Activated T-helper 17 cell treated with anti-CD3 and anti-CD28 coated beads, Interleukin-2, amount 50 U/mL, for 72 hours (primary cell): Measurements from ENCODE around the gene HTR2C. TPM values are rescaled to one million over a fixed set of nuclear protein-coding genes. Genes with fewer than 3 reads are reported as not detected.
"Not testable (repeated sequence)": the region's sequence is repeated elsewhere in the genome, so short reads cannot be mapped to it uniquely, and the experiment has no call there.

Experiments used
- ATAC-seq: fragments of 150-1000 bp; cut with Tn5 transposase; replicated peaks from 2 replicates; pipeline ENCODE4 v1.10.0; 2021; ENCODE audit warnings: mild to moderate bottlenecking, moderate library complexity
- H3K27ac Mint-ChIP-seq: one replicate; pipeline ENCODE4 v1.8.0; 2022; ENCODE audit warnings: mixed read lengths
- H3K27me3 Mint-ChIP-seq: one replicate; pipeline ENCODE4 v1.8.0; 2022; ENCODE audit warnings: mixed read lengths
- H3K36me3 Mint-ChIP-seq: one replicate; pipeline ENCODE4 v1.8.0; 2022; ENCODE audit warnings: low read depth, mild to moderate bottlenecking, mixed read lengths
- H3K4me1 Mint-ChIP-seq: one replicate; pipeline ENCODE4 v1.8.0; 2022; ENCODE audit warnings: mixed read lengths
- H3K4me3 Mint-ChIP-seq: one replicate; pipeline ENCODE4 v1.8.0; 2022; ENCODE audit warnings: mild to moderate bottlenecking, mixed read lengths
- H3K9me3 Mint-ChIP-seq: one replicate; pipeline ENCODE4 v1.8.0; 2022; ENCODE audit warnings: mixed read lengths
- total RNA-seq, 2 donors: library from RNA; stranded (reverse); gene quantifications; one replicate each; pipeline ENCODE4 v1.2.3, GENCODE V29; 2022

Gene HTR2C
- total RNA-seq, 2 donors from 2014 or later: not detected

DNA sequence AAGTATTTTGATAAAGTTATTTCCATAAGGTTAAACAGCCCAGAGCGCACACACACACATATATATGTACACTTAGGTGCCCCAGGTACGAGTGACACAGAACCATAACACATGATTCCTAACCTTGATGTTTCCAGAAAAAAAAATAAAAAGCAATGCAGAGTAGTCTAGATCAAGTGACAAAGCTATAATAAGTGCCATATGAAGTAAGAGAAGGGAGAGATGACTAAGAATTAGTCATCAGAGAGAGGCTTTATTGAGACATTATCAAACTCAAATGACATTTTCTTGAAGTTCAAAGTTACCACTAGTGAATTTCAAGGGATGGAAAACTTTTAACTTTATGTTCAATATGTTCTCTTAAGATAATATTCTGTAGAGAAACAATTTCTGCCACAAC is 215.0 kb downstream of the HTR2C start:
- Mint-ChIP-seq H3K36me3 (no peaks in the 10 kb centered on the region), H3K27me3 (no peaks in the 10 kb centered on the region), H3K27ac (no peak overlapping the region), H3K4me1 (no peaks in the 10 kb centered on the region), H3K4me3 (no peak overlapping the region), H3K9me3 (no peaks in the 10 kb centered on the region)
- ATAC-seq: no peak

DNA sequence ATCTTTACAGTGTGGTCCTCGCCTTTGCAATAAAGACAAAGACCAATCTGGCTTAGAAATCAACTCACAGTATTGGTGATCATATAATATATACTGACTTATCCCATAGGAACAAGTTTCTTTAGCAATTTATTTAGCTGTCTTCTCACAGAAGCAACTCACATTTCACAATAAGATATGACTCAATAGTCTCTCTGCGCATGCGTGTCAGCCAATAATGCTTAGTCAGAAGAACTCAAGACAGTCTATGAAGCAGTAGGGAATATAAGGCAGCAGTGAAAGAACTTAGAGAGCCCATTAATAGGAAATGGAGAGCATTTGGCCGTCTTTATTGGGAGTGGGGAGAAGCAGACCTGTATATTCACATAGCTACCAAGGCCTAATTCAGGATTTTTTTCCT is 216.8 kb downstream of the HTR2C start:
- Mint-ChIP-seq H3K36me3 (no peaks in the 10 kb centered on the region), H3K4me3 (no peak overlapping the region), H3K9me3 (no peaks in the 10 kb centered on the region), H3K27ac (no peak overlapping the region), H3K4me1 (no peaks in the 10 kb centered on the region), H3K27me3 (no peaks in the 10 kb centered on the region)
- ATAC-seq: no peak

DNA sequence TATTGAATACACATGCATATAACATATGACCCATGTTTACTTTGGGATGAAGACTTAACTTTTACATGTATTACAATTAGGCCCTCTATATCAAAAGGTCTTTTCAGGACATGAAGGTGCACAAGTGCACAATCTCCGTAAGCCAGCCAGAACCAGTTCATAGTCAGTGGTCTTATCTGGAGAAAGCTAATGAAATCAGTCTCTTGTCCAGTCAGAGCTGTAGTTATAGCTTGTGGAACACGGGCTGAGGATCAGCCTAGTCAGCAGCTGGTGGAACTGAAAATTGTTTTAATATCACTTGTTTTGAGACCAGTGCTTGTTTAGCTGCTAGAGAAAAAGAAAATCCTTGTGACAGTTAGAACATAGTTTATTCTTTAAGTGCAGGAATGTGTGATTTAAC is 235.6 kb downstream of the HTR2C start:
- H3K4me1 Mint-ChIP-seq: no peaks in the 10 kb centered on the region

DNA sequence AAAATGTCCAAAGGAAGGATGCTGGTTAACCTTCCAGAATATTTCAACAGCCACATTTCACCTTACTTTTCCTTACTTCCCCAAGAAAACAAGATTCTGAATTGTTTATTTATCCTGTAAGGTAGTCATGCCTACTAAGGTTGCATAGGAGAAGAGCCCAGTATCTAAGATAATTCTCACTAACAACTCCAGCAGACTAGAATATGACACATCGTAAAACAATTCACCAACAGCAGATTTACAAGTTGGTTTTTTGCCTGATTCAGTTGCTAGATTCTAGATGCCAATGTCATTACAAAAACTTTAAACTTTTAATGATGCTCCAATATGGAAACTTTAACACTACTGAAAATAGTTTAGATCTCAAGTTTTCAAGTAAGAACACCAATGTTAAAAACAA is 257.2 kb downstream of the HTR2C start:
- H3K4me1 Mint-ChIP-seq: no peaks in the 10 kb centered on the region
- no peaks in the 10 kb centered on the region for H3K27me3 Mint-ChIP-seq
- no peaks in the 10 kb centered on the region for H3K9me3 Mint-ChIP-seq
- no peaks in the 10 kb centered on the region for H3K36me3 Mint-ChIP-seq
- no peak overlapping the region for H3K27ac Mint-ChIP-seq
- no peak for ATAC-seq
- H3K4me3 Mint-ChIP-seq: no peak overlapping the region

More for the DNA sequence above, 235.6 kb downstream of the HTR2C start:
- H3K4me3 Mint-ChIP-seq: no peak overlapping the region
- H3K27ac Mint-ChIP-seq: no peak overlapping the region
- no peaks in the 10 kb centered on the region for H3K9me3 Mint-ChIP-seq
- no peak for ATAC-seq
- H3K27me3 Mint-ChIP-seq: no peaks in the 10 kb centered on the region
- H3K36me3 Mint-ChIP-seq: no peaks in the 10 kb centered on the region

DNA sequence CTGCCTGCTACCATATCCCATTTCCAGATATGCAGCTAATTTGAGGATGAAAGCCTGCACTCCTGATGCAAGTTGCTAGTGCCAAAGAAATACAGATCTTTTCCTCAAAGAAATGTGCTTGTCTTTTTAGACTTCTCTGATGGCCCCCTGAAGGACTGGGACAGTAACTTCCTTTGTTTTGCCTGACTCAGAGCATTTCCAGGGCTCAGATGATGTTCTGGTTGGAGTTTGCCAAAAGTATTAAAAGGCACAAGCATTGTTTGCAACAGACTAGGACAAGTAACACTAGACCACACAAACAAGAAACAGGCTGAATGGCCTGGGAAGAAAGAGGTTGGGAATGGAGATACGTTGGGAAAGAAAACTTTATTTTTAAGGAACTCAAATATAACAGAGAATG is 258.3 kb downstream of the HTR2C start:
- no peak overlapping the region for H3K27ac Mint-ChIP-seq
- H3K4me3 Mint-ChIP-seq: no peak overlapping the region

DNA sequence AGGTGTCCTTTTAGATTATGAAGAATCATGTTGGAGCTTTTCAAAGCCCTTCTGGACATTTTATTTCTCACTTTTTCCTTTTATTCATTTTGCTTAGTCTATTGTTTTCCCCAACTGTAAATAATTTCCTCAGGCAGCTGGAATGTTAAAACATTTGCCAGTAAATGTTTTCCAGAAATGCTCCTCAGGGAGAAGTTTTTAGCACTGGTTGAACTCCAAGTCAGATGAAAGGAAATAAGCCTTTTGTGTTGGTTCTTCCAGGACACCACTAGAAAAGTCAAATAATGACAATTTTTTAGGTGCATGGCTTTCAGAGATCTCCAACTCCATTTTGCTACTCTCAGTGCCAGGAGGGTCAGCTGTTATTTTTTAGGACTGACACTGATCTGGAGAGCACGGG is 305.6 kb downstream of the HTR2C start:
- H3K9me3 Mint-ChIP-seq: no peaks in the 10 kb centered on the region
- no peak overlapping the region for H3K4me3 Mint-ChIP-seq
- no peak overlapping the region for H3K27ac Mint-ChIP-seq
- H3K4me1 Mint-ChIP-seq: no peaks in the 10 kb centered on the region
- H3K27me3 Mint-ChIP-seq: no peaks in the 10 kb centered on the region
- no peak for ATAC-seq
- H3K36me3 Mint-ChIP-seq: no peaks in the 10 kb centered on the region

More for the DNA sequence above, 258.3 kb downstream of the HTR2C start:
- H3K4me1 Mint-ChIP-seq: no peaks in the 10 kb centered on the region
- H3K36me3 Mint-ChIP-seq: no peaks in the 10 kb centered on the region
- H3K27me3 Mint-ChIP-seq: no peaks in the 10 kb centered on the region
- no peak for ATAC-seq
- H3K9me3 Mint-ChIP-seq: no peaks in the 10 kb centered on the region

DNA sequence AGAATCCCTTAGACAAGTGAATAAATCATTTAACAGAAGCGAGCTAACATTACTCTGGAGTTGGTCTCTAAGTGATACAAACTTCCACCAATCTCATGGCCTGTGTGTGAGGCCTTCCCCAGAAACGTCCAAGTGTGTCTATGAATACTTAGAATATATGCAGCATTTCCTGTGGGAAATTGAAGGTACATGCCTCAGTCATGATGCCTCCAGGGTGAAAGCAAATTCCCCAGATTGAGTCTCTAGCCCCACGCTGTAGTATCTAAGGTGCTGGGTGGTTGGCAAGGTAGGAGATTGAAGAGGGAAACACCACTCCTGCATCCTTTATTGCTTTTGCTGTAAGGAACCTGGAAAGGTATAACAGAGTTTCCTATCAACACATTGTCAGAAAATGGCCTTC is 319.7 kb downstream of the HTR2C start:
- peaks cover 6% of the 10 kb centered on the region for H3K9me3 Mint-ChIP-seq
- no peaks in the 10 kb centered on the region for H3K27me3 Mint-ChIP-seq
- no peak for ATAC-seq
- no peak overlapping the region for H3K27ac Mint-ChIP-seq
- H3K4me3 Mint-ChIP-seq: no peak overlapping the region
- no peaks in the 10 kb centered on the region for H3K36me3 Mint-ChIP-seq
- H3K4me1 Mint-ChIP-seq: no peaks in the 10 kb centered on the region

DNA sequence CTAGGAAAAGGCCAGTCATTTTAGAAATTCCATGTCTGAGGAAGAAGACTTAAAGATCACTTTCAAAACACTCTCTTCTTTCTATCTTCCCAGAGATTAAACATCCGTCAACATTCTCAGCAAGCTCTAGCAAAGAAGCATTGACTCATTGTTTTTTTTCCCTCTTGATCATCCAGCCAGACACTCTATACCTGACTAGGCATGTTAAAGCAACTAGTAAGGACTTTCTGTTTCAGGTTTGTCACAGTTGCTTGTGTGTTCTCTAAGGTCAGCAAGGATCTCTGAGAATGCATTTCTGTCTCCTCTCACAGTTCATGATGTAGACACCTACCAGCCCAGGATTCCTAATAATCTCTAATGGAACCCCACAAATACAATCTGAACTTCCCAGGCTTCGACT is 321.4 kb downstream of the HTR2C start:
- no peak for ATAC-seq
- no peak overlapping the region for H3K27ac Mint-ChIP-seq
- no peaks in the 10 kb centered on the region for H3K27me3 Mint-ChIP-seq
- H3K36me3 Mint-ChIP-seq: no peaks in the 10 kb centered on the region
- H3K9me3 Mint-ChIP-seq: peaks cover 6% of the 10 kb centered on the region
- no peak overlapping the region for H3K4me3 Mint-ChIP-seq
- H3K4me1 Mint-ChIP-seq: no peaks in the 10 kb centered on the region

DNA sequence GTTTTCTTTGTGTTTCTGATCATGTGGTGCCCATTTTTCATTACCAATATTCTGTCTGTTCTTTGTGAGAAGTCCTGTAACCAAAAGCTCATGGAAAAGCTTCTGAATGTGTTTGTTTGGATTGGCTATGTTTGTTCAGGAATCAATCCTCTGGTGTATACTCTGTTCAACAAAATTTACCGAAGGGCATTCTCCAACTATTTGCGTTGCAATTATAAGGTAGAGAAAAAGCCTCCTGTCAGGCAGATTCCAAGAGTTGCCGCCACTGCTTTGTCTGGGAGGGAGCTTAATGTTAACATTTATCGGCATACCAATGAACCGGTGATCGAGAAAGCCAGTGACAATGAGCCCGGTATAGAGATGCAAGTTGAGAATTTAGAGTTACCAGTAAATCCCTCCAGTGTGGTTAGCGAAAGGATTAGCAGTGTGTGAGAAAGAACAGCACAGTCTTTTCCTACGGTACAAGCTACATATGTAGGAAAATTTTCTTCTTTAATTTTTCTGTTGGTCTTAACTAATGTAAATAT is 323.2 kb downstream of the HTR2C start:
- Mint-ChIP-seq H3K4me3 (no peak overlapping the region), H3K36me3 (no peaks in the 10 kb centered on the region), H3K27me3 (no peaks in the 10 kb centered on the region), H3K4me1 (no peaks in the 10 kb centered on the region), H3K27ac (no peak overlapping the region), H3K9me3 (peaks cover 8% of the 10 kb centered on the region)
- no peak for ATAC-seq

DNA sequence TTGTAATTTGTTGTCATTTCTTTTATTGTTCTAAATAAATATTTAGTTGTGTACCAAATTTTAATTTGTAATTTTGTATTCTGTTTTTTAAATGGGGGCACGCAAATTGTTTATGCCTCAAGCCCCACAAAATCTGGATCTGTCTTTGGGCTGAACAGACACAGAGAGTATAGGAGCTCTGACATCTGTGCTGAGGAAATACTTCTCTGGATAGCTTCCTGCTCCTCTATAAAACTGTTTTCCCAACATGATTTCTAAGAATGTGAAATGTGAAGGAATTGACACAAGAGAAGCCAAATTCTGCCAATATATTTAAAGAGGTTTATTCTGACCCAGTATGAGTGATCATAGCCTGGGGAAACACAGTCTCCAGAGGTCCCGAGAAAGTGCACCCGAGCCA is 340.5 kb downstream of the HTR2C start:
- no peaks in the 10 kb centered on the region for H3K27me3 Mint-ChIP-seq
- ATAC-seq: no peak

DNA sequence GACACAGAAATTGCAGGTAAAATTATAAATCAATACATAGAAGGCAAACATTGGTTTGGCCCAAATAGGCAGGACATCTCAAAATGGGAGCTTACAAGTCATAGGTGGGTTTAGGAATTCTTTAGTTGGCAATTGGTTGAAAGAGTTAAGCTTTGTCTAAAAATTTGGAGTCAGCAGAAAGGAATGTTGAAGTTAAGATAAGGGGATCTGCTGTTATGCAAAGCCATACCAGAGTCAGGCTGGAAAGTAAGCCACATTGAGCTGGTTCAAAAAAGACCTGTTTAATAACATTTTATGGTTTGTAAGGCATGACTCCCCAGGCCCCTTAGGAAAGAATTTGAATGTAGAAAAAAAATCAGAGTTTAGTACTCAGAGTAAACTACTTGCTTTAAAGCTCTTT is 341.0 kb downstream of the HTR2C start:
- Mint-ChIP-seq H3K27ac (no peak overlapping the region), H3K4me1 (no peaks in the 10 kb centered on the region), H3K27me3 (no peaks in the 10 kb centered on the region), H3K36me3 (no peaks in the 10 kb centered on the region), H3K9me3 (no peaks in the 10 kb centered on the region), H3K4me3 (no peak overlapping the region)
- no peak for ATAC-seq

More for the DNA sequence above, 340.5 kb downstream of the HTR2C start:
- Mint-ChIP-seq H3K9me3 (no peaks in the 10 kb centered on the region), H3K36me3 (no peaks in the 10 kb centered on the region), H3K27ac (no peak overlapping the region), H3K4me3 (no peak overlapping the region), H3K4me1 (no peaks in the 10 kb centered on the region)

DNA sequence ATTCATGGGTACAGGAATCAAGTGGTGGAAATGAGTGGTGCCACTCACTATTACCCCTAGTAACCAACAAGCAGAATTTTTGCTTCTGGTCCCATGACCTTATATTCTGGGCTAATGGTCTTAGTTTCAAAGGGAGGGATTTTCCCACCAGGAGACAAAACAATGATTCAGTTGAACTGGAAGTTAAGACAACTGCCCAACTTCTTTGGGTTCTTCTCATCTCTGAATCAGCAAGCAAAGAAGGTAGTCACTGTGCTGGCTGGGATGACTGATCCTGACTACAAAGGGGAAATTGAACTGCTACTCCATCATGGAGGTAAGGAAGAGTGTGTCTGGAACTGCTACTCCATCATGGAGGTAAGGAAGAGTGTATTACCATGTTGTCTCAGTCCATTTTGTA is 346.3 kb downstream of the HTR2C start:
- no peak overlapping the region for H3K27ac Mint-ChIP-seq
- peaks cover 4% of the 10 kb centered on the region for H3K9me3 Mint-ChIP-seq
- H3K27me3 Mint-ChIP-seq: no peaks in the 10 kb centered on the region
- no peak overlapping the region for H3K4me3 Mint-ChIP-seq
- no peaks in the 10 kb centered on the region for H3K4me1 Mint-ChIP-seq
- H3K36me3 Mint-ChIP-seq: no peaks in the 10 kb centered on the region
- ATAC-seq: no peak

DNA sequence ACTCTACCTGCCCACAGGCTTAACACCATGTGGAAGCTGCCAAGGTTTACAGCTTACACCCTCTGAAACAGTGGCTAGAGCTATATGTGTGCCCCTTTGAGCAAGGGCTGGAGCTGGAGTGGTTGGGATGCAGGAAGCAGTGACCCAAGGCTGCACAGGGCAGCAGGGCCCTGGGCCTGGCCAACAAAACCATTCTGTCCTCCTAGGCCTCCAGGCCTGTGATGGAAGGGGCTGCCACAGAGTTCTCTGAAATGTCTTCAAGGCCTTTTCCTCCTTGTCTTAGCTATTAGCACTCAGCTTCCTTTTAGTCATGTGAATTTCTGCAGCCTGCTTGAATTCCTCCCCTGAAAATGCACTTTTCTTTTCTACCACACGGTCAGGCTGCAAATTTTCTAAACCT is 348.7 kb downstream of the HTR2C start:
- no peak overlapping the region for H3K27ac Mint-ChIP-seq
- no peaks in the 10 kb centered on the region for H3K36me3 Mint-ChIP-seq
- H3K27me3 Mint-ChIP-seq: no peaks in the 10 kb centered on the region
- H3K9me3 Mint-ChIP-seq: peaks cover 4% of the 10 kb centered on the region
- H3K4me3 Mint-ChIP-seq: no peak overlapping the region
- no peak for ATAC-seq
- H3K4me1 Mint-ChIP-seq: no peaks in the 10 kb centered on the region

DNA sequence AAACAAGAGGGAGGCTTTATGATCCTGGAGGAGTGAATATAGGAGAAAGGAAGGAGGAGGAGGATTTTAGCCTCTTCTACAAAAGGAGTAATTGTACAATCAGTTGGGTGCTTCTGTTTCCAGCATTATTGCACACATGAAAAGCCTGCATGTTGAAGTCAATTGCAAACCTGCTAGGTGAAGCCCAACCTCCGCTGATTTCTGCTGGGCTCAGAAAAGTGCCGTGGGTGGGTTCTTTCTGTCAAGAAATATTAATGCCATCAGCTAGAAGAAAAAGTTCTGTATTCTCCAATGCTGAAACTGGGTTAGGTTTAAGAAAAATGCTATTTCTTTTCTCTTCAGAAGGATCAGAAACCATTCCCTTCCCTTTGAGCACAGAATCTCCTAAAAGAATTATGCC is 349.4 kb downstream of the HTR2C start:
- not testable (repeated sequence) for H3K4me3 Mint-ChIP-seq, H3K27me3 Mint-ChIP-seq, ATAC-seq, H3K9me3 Mint-ChIP-seq, H3K36me3 Mint-ChIP-seq, H3K4me1 Mint-ChIP-seq, H3K27ac Mint-ChIP-seq

DNA sequence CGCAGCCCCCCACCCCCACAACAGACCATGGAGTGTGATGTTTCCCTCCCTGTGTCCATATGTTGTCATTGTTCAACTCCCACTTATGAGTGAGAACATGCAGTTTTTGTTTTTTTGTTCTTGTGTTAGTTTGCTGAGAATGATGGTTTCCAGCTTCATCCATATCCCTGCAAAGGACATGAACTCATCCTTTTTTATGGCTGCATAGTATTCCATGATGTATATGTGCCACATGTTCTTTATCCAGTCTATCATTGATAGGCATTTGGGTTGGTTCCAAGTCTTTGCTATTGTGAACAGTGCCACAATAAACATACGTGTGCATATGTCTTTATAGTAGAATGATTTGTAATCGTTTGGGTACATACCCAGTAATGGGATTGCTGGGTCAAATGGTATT is 353.2 kb downstream of the HTR2C start:
- not testable (repeated sequence) for H3K27ac Mint-ChIP-seq, H3K4me1 Mint-ChIP-seq, H3K9me3 Mint-ChIP-seq, H3K36me3 Mint-ChIP-seq, H3K27me3 Mint-ChIP-seq, H3K4me3 Mint-ChIP-seq, ATAC-seq

DNA sequence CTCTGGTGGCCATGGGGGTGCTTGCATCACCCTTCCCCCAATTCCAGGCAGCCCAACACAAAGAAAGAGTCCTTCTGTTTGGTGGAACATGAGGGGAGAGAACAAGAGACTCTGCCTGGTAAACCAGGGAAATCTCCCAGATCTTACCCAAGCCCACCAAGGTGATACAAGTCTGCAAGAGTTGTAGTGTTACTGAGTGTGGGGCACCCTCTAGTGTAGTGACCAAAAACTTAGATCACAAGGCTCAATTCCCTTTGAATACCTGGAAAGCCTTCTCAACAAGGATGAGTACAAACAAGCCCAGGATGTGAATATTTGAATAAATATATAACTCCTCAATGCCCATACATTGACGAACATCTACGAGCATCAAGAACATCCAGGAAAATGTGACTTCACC is 368.8 kb downstream of the HTR2C start:
- H3K4me3 Mint-ChIP-seq: no peak overlapping the region
- H3K27me3 Mint-ChIP-seq: no peaks in the 10 kb centered on the region
- no peaks in the 10 kb centered on the region for H3K4me1 Mint-ChIP-seq
- no peak for ATAC-seq
- no peaks in the 10 kb centered on the region for H3K9me3 Mint-ChIP-seq
- no peak overlapping the region for H3K27ac Mint-ChIP-seq
- no peaks in the 10 kb centered on the region for H3K36me3 Mint-ChIP-seq
